Thoracic aorta (tissue), 2 donors: ENCODE measurements around the gene DPH2. TPM values are rescaled to one million over a fixed set of nuclear protein-coding genes. Genes with fewer than 3 reads are reported as not detected.

Experiments
- ATAC-seq: fragments of 150-250 bp; one replicate; pipeline ENCODE4 v1.8.0; 2017; ENCODE audit warnings: low read depth; ENCODE audit not compliant: insufficient number of reproducible peaks, low FRiP score
- DNase-seq: peaks from one replicate; pipeline ENCODE4 v3.0.0-alpha.2; 2020; ENCODE audit warnings: low spot score
- H3K27ac ChIP-seq, 2 donors: fragments of 200-600 bp; sonication (generic); 1 replicate in 1 of 2; 2 replicates in 1 of 2; pipeline ENCODE4 v1.5.1; 2016; ENCODE audit warnings: mild to moderate bottlenecking in 2 of 2, moderate library complexity in 2 of 2
- H3K27me3 ChIP-seq: fragments of 200-600 bp; sonication (generic); replicated peaks from 2 replicates; pipeline ENCODE4 v1.6.0; 2016; ENCODE audit warnings: mild to moderate bottlenecking; ENCODE audit not compliant: insufficient read depth
- H3K36me3 ChIP-seq: fragments of 200-600 bp; sonication (generic); one replicate; pipeline ENCODE4 v1.5.1; 2016
- H3K4me1 ChIP-seq, 2 donors: fragments of 200-600 bp; sonication (generic); 1 replicate in 1 of 2; 2 replicates in 1 of 2; pipeline versions ENCODE4 v1.5.1 to v1.6.0; 2016; ENCODE audit warnings: low read depth in 2 of 2, mild to moderate bottlenecking in 1 of 2; ENCODE audit not compliant: control insufficient read depth in 1 of 2
- H3K4me3 ChIP-seq: fragments of 200-600 bp; sonication (generic); 2 replicates; pipeline ENCODE4 v1.5.1; 2016; ENCODE audit warnings: mild to moderate bottlenecking
- H3K9me3 ChIP-seq: fragments of 200-600 bp; sonication (generic); 2 replicates; pipeline ENCODE4 v1.5.1; 2016
- total RNA-seq, 2 donors: library from RNA; depleted of rRNA; stranded (reverse); fragments of >200 nt; gene quantifications; one replicate each; pipeline versions ENCODE4 v1.1.0 to v1.2.3, GENCODE V29; 2016
- TF ChIP-seq, protein P1 (sequence below): fragments of 200-600 bp; sonication (generic); IDR thresholded peaks from one replicate; pipeline ENCODE4 v1.5.1; 2019; ENCODE audit warnings: antibody characterized with exemption

DPH2 gene
- total RNA-seq, 2 donors from 2014 or later, result 21.9 to 31.4 TPM

DNA sequence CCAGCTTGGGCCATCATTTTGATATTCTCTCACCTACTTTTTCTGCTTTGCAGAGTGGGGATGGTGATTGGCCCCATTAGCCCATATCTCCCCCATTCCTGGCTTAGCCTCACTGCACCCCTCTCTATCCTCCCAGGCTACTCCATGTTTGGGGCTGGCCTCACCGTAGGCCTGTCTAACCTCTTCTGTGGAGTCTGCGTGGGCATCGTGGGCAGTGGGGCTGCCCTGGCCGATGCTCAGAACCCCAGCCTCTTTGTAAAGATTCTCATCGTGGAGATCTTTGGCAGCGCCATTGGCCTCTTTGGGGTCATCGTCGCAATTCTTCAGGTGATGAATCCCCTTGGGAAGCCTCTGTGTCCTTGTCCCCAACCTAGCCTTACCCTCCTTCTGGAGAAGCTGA, 7.1 kb downstream of the DPH2 start:
- Histone ChIP-seq H3K9me3 (no peaks in the 10 kb centered on the region), H3K27ac (no peak overlapping the region), H3K4me1 (peaks cover 29 to 52% of the 10 kb centered on the region in 2 donors), H3K36me3 (peaks cover 17% of the 10 kb centered on the region), H3K4me3 (no peak overlapping the region), H3K27me3 (no peaks in the 10 kb centered on the region)
- no peak for DNase-seq
- TF ChIP-seq, protein P1, sequence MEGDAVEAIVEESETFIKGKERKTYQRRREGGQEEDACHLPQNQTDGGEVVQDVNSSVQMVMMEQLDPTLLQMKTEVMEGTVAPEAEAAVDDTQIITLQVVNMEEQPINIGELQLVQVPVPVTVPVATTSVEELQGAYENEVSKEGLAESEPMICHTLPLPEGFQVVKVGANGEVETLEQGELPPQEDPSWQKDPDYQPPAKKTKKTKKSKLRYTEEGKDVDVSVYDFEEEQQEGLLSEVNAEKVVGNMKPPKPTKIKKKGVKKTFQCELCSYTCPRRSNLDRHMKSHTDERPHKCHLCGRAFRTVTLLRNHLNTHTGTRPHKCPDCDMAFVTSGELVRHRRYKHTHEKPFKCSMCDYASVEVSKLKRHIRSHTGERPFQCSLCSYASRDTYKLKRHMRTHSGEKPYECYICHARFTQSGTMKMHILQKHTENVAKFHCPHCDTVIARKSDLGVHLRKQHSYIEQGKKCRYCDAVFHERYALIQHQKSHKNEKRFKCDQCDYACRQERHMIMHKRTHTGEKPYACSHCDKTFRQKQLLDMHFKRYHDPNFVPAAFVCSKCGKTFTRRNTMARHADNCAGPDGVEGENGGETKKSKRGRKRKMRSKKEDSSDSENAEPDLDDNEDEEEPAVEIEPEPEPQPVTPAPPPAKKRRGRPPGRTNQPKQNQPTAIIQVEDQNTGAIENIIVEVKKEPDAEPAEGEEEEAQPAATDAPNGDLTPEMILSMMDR, result no peak
- no peak for ATAC-seq

DNA sequence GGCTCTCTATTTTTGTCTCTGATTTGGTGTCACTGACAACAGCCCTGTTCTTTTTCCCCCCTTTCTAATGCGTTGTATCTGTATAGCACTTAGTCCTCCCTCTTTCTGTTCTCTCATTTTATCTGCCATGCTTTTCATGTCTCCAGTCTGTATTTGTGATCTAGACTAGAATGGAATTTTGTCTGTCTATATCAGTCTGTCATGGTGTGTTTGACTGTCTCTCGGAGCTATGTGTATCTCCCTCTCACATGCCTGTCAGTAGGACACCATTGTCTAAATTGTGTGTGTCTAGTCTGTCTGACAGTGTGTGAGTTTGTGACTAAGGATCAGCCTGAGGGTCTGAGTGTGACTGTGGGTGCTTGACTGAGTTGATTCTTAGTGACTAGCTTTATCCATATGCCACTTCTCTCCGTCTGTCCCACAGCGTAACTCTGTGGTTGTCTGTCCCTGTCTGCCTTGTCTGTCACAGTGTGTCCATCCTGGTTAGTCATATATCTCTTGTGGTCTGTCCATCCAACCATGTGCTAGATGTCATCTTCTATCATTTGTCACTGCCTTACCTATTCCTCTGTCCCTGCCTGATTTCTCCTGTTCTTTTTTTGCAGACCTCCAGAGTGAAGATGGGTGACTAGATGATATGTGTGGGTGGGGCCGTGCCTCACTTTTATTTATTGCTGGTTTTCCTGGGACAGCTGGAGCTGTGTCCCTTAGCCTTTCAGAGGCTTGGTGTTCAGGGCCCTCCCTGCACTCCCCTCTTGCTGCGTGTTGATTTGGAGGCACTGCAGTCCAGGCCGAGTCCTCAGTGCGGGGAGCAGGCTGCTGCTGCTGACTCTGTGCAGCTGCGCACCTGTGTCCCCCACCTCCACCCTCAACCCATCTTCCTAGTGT, 7.8 kb downstream of the DPH2 start:
- DNase-seq (no peak), ATAC-seq (no peak)
- H3K9me3 ChIP-seq, result no peaks in the 10 kb centered on the region
- peaks cover 11% of the 10 kb centered on the region for H3K36me3 ChIP-seq
- H3K4me3 ChIP-seq, result no peak overlapping the region
- no peaks in the 10 kb centered on the region for H3K27me3 ChIP-seq
- H3K27ac ChIP-seq, result no peak overlapping the region
- H3K4me1 ChIP-seq, result peaks cover 29 to 52% of the 10 kb centered on the region in 2 donors
- TF ChIP-seq, protein P1, result no peak

DNA sequence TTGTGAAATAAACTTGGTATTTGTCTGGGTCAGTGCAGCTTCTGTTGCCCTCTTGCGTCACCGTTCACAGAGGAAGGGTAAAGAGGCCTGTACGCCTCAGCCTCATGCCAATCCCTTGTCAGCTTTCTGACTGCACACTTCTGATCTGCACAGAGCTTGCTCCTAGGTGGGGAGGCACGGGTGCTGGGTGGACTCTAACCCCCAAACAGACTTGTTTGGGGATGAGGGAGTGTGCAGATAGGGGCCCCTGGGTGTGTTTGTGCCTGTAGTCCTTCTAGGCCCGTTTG, 8.4 kb downstream of the DPH2 start:
- H3K4me3 ChIP-seq, result peak overlapping the region; percentile 77

DNA sequence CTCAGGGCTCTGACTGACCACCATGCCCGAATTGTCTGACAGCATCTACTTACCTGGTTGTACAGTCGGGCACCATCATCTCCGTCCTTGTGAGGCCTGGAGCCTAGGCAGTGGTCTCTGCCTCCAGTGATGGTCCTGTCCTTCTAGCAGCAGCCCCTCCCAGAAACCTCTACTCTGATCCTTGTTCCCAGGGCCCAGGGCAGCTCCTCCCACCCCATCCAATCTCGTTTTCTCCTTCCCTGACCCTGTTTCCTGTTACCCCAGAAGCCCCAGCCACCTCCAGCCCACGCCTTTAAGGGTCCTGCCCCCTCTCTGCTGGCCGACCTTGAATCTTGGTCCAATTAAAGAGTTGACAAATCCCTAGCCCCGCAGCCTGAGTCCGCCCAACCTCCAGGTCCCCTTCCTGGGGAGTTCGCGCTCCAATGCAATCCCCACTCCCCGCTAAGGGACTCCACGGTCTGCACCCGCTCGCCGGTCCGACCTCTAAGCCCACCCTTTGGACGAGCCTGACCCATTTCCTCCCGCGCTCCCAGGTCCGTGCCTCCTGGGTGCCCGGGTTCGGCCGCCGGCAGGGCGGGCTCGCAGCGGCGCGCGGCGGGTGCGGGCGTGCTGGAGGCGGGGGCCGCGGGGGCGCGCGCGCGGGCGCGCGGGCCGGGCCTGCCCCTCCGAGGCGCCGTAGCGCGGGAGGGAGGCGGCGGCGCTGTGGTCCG, 8.9 kb downstream of the DPH2 start, which contains the start of gene B4GALT2:
Gene B4GALT2, plus strand, starts transcription at position 660 of the 710 bp plus-strand sequence. CDS start 1,951 bp downstream, outside the sequence.
- TF ChIP-seq, protein P1, result no peak
- ATAC-seq (no peak), DNase-seq (no peak)
- Histone ChIP-seq H3K36me3 (peaks cover 11% of the 10 kb centered on the region), H3K9me3 (no peaks in the 10 kb centered on the region), H3K27ac (peak within 1 kb of the TSS; percentile 9 to 34), H3K4me1 (peaks cover 29 to 52% of the 10 kb centered on the region in 2 donors), H3K4me3 (peak within 1 kb of the TSS; percentile 82), H3K27me3 (no peaks in the 10 kb centered on the region)

More for the DNA sequence above, 8.4 kb downstream of the DPH2 start:
- ATAC-seq (no peak), DNase-seq (no peak)
- Histone ChIP-seq H3K27me3 (no peaks in the 10 kb centered on the region), H3K27ac (no peak overlapping the region), H3K36me3 (peaks cover 11% of the 10 kb centered on the region), H3K4me1 (peaks cover 29 to 52% of the 10 kb centered on the region in 2 donors), H3K9me3 (no peaks in the 10 kb centered on the region)
- TF ChIP-seq, protein P1, result no peak

DNA sequence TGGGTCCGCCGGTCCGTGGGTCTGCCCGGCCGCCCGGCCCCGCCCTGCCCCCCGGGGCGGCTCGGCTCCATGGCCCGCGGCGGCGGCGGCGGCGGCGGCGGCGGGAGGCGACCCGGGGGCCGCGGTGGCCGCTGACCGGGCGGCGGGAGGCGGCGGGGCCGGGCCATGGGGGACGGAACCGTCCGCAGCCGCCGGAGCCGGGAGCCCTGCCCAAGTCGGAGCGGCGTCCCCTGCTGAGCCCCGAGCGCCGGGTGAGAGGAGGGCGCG, 9.4 kb downstream of the DPH2 start:
- H3K9me3 ChIP-seq, result no peaks in the 10 kb centered on the region
- TF ChIP-seq, protein P1, result no peak
- peaks cover 29 to 48% of the 10 kb centered on the region in 2 donors for H3K4me1 ChIP-seq
- no peak for ATAC-seq
- DNase-seq, result no peak
- no peak overlapping the region for H3K27ac ChIP-seq
- H3K27me3 ChIP-seq, result no peaks in the 10 kb centered on the region
- peak overlapping the region; percentile 82 for H3K4me3 ChIP-seq
- H3K36me3 ChIP-seq, result peaks cover 11% of the 10 kb centered on the region
